T-cell (primary cell): ENCODE results near the gene PPP1R13B. TPM values are rescaled to one million over a fixed set of nuclear protein-coding genes. Genes with fewer than 3 reads are reported as not detected.

Experiments used
- ATAC-seq, 4 experiments: fragments of 200-7000 bp in 3 of 4; fragments of 150-1000 bp in 1 of 4; cut with Tn5 transposase; replicated peaks in 1 of 4; 1 replicate in 3 of 4; 2 replicates in 1 of 4; pipeline ENCODE4 v1.10.0; 2021; ENCODE audit warnings: moderate library complexity in 3 of 4, mild to moderate bottlenecking in 2 of 4, moderate number of reproducible peaks in 1 of 4
- CTCF ChIA-PET, 2 donors: fragments of 300-600 bp; sonication (Branson Sonifier 250); formaldehyde crosslinking; loops; one replicate each; lab custom pipeline; 2022; ENCODE audit warnings: antibody characterized with exemption in 2 of 2; lab: Charles Lee
- POLR2A ChIA-PET, 2 donors: fragments of 300-600 bp; sonication (Branson Sonifier 250); formaldehyde crosslinking; loops; one replicate each; lab custom pipeline; 2022; ENCODE audit warnings: antibody characterized with exemption in 2 of 2; lab: Charles Lee
- DNase-seq, 35 experiments: peaks; one replicate each; pipeline versions ENCODE4 v3.0.0 to v3.0.0-alpha.2; 2013 to 2023
- H3K27ac ChIP-seq: one replicate; pipeline ENCODE4 v1.5.1; 2013; ENCODE audit warnings: low read length
- H3K27me3 ChIP-seq, 2 experiments: replicated peaks in 1 of 2; 1 replicate in 1 of 2; 2 replicates in 1 of 2; pipeline versions ENCODE4 v1.6.1 to v1.7.0; 2013; ENCODE audit warnings: low read length in 1 of 2, mixed read lengths in 1 of 2; ENCODE audit not compliant: control insufficient read depth in 2 of 2, insufficient read depth in 2 of 2; ENCODE audit errors: extremely low read depth in 1 of 2
- H3K36me3 ChIP-seq, 2 donors: 1 replicate in 1 of 2; 2 replicates in 1 of 2; pipeline versions ENCODE4 v1.6.1 to v1.7.0; 2013; ENCODE audit warnings: low read length in 1 of 2; ENCODE audit not compliant: control insufficient read depth in 2 of 2, insufficient read depth in 1 of 2; ENCODE audit errors: extremely low read depth in 1 of 2
- H3K4me1 ChIP-seq, 2 experiments: 1 replicate in 1 of 2; 2 replicates in 1 of 2; pipeline versions ENCODE4 v1.6.1 to v1.7.0; 2013; ENCODE audit warnings: low read length in 2 of 2, mixed read lengths in 1 of 2; ENCODE audit not compliant: insufficient read depth in 2 of 2, control insufficient read depth in 1 of 2; ENCODE audit errors: extremely low read depth in 1 of 2
- H3K4me3 ChIP-seq, 2 donors: 1 replicate in 1 of 2; 2 replicates in 1 of 2; pipeline versions ENCODE4 v1.5.1 to v1.7.0; 2013; ENCODE audit warnings: mild to moderate bottlenecking in 2 of 2, low read length in 1 of 2, moderate library complexity in 1 of 2; ENCODE audit not compliant: control insufficient read depth in 1 of 2; ENCODE audit errors: extremely low read depth in 1 of 2
- H3K9me3 ChIP-seq: 2 replicates; pipeline ENCODE4 v1.7.0; 2013
- H3K27ac Mint-ChIP-seq, 2 donors: one replicate each; pipeline ENCODE4 v1.8.0; 2020 to 2021; ENCODE audit warnings: mild to moderate bottlenecking in 2 of 2, mixed read lengths in 2 of 2
- H3K27me3 Mint-ChIP-seq, 2 donors: one replicate each; pipeline ENCODE4 v1.8.0; 2021 to 2022; ENCODE audit warnings: mixed read lengths in 2 of 2
- H3K36me3 Mint-ChIP-seq: one replicate; pipeline ENCODE4 v1.8.0; 2021; ENCODE audit warnings: mixed read lengths
- H3K4me1 Mint-ChIP-seq, 3 donors: one replicate each; pipeline ENCODE4 v1.8.0; 2020 to 2022; ENCODE audit warnings: mixed read lengths in 3 of 3, mild to moderate bottlenecking in 1 of 3
- H3K4me3 Mint-ChIP-seq, 3 donors: one replicate each; pipeline ENCODE4 v1.8.0; 2020 to 2022; ENCODE audit warnings: mild to moderate bottlenecking in 3 of 3, mixed read lengths in 3 of 3, moderate library complexity in 3 of 3
- H3K9me3 Mint-ChIP-seq, 3 donors: one replicate each; pipeline ENCODE4 v1.8.0; 2020 to 2022; ENCODE audit warnings: mixed read lengths in 3 of 3
- WGBS: methylation state at CpG from one replicate; pipeline ENCODE4 v1.1.5; 2013; ENCODE audit warnings: missing lambda C conversion rate; ENCODE audit not compliant: insufficient coverage; 5-methylcytosine and 5-hydroxymethylcytosine counted together
- total RNA-seq, 35 experiments: library from RNA in 6 of 35; stranded (reverse) in 6 of 35; fragments of 120-200 nt in 1 of 35; gene quantifications; one replicate each; pipeline versions ENCODE4 v1.2.1 to v1.2.4 and lab custom pipeline; 2013 to 2026

The PPP1R13B gene
- total RNA-seq, 5 donors from 2014 or later (not counting 1 experiment from before 2014, with no cell fraction given), result 23.8 to 32.4 (median 29.9) TPM

DNA sequence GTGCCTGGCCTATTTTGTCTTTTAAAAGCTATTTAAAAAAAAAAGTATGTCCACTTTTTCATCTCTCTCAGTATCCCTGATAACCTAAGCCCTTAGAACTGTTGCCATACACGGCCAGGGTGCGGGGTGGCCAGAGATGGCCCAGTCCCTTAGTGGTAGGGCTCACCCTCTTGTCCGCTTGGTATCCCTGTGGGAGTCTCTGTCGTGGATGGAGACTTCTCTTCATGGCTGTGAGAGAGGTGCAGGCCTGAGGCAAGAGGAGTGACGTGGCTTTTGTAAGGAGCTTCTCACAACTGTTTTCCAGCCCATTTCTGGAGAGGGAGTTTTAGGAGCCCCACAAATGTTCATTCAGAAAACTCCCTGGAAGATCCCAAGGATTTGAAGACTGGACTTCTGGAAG, 158.9 kb downstream of the PPP1R13B start:
- Histone ChIP-seq H3K27me3 (no peaks in the 10 kb centered on the region), H3K36me3 (peaks cover 8 to 82% of the 10 kb centered on the region in 2 donors), H3K4me3 (no peak overlapping the region), H3K4me1 (no peaks in the 10 kb centered on the region), H3K9me3 (no peaks in the 10 kb centered on the region), H3K27ac (no peak overlapping the region)
- no peak overlapping the region for H3K4me3 Mint-ChIP-seq
- peaks cover 0 to 3% (median 0%) of the 10 kb centered on the region in 3 donors for H3K4me1 Mint-ChIP-seq
- H3K27me3 Mint-ChIP-seq, result no peaks in the 10 kb centered on the region
- DNase-seq, result no peak
- POLR2A ChIA-PET, result no interaction called here
- H3K9me3 Mint-ChIP-seq, result no peaks in the 10 kb centered on the region
- CTCF ChIA-PET, result interaction anchor here in 1 of 2 donors (0.6 kb wide), 1 partner anchor 172 kb away, joined by 3 read pairs; no protein-coding TSS in a partner anchor
- WGBS, result 96% methylated on average over 4 of the region's 5 CpGs
- ATAC-seq, result no peak
- H3K27ac Mint-ChIP-seq, result no peak overlapping the region
- peaks cover 17% of the 10 kb centered on the region for H3K36me3 Mint-ChIP-seq

DNA sequence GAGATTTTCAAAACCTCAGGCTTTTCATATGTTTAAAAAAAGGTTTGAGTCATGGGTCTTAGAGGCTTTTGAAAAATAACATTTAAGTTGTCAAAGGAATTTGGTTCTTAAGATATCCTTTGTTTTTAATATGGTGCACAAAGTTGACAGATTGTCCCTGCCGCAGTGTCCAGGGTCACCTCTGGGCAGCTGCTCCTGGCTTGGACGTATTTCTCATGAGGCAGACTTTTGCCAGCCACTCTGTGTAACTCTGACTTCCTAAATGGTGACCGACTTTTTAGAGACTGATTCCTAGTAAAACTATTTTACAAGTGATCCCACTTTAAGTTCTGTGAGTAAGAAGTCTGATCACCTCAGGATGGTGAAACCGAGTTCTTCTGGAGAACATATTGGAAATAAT, 159.7 kb downstream of the PPP1R13B start:
- no peak overlapping the region for H3K4me3 Mint-ChIP-seq
- no peak overlapping the region for H3K27ac ChIP-seq
- POLR2A ChIA-PET, result no interaction called here
- CTCF ChIA-PET, result no interaction called here
- 100% methylated on average over 1 of the region's 4 CpGs for WGBS
- no peak for DNase-seq
- H3K9me3 Mint-ChIP-seq, result no peaks in the 10 kb centered on the region
- H3K36me3 Mint-ChIP-seq, result peaks cover 24% of the 10 kb centered on the region
- H3K36me3 ChIP-seq, result peaks cover 8 to 82% of the 10 kb centered on the region in 2 donors
- H3K4me1 ChIP-seq, result no peaks in the 10 kb centered on the region
- H3K4me1 Mint-ChIP-seq, result peaks cover 0 to 3% (median 0%) of the 10 kb centered on the region in 3 donors
- H3K27me3 ChIP-seq, result no peaks in the 10 kb centered on the region
- H3K27ac Mint-ChIP-seq, result no peak overlapping the region
- no peak for ATAC-seq
- H3K4me3 ChIP-seq, result no peak overlapping the region
- no peaks in the 10 kb centered on the region for H3K27me3 Mint-ChIP-seq
- H3K9me3 ChIP-seq, result no peaks in the 10 kb centered on the region

DNA sequence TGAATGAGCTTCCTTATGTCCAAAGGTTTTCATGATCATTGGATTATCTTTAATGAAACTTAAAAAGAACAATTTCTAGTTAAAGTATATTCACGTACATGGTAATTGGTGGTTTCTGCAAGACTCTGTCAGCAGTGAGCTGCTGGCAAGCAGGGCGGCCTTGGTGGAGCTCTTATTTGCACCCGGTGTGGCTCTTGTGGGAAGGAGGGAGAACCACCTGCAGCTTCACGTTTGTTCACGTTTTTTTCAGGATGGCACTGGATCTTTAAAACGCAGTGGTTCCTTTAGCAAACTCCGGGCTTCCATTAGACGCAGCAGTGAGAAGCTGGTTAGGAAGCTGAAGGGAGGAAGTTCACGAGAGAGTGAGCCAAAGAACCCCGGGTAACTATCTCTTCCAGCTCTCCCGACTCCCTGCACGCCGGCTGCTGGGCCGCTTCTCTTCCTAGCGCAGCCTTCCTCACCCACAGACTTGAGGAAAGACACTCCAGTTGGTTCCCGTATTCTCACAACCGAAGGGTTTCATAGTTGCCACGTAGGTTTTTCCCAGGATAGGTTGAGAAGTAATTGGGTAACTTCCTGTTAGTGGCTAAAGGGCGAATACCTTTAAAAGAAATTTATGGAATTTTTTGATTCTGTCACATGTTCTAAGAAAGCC, 160.4 kb downstream of the PPP1R13B start:
- WGBS, result 93% methylated on average over 12 of the region's 19 CpGs
- Histone ChIP-seq H3K27ac (no peak overlapping the region), H3K36me3 (peaks cover 8 to 76% of the 10 kb centered on the region in 2 donors), H3K27me3 (no peaks in the 10 kb centered on the region), H3K4me1 (no peaks in the 10 kb centered on the region), H3K4me3 (no peak overlapping the region), H3K9me3 (no peaks in the 10 kb centered on the region)
- ATAC-seq (no peak), DNase-seq (no peak)
- ChIA-PET CTCF (no interaction called here), POLR2A (no interaction called here)
- no peaks in the 10 kb centered on the region for H3K27me3 Mint-ChIP-seq
- H3K9me3 Mint-ChIP-seq, result no peaks in the 10 kb centered on the region
- peaks cover 24% of the 10 kb centered on the region for H3K36me3 Mint-ChIP-seq
- H3K4me1 Mint-ChIP-seq, result peaks cover 0 to 3% (median 0%) of the 10 kb centered on the region in 3 donors
- no peak overlapping the region for H3K27ac Mint-ChIP-seq
- H3K4me3 Mint-ChIP-seq, result no peak overlapping the region

DNA sequence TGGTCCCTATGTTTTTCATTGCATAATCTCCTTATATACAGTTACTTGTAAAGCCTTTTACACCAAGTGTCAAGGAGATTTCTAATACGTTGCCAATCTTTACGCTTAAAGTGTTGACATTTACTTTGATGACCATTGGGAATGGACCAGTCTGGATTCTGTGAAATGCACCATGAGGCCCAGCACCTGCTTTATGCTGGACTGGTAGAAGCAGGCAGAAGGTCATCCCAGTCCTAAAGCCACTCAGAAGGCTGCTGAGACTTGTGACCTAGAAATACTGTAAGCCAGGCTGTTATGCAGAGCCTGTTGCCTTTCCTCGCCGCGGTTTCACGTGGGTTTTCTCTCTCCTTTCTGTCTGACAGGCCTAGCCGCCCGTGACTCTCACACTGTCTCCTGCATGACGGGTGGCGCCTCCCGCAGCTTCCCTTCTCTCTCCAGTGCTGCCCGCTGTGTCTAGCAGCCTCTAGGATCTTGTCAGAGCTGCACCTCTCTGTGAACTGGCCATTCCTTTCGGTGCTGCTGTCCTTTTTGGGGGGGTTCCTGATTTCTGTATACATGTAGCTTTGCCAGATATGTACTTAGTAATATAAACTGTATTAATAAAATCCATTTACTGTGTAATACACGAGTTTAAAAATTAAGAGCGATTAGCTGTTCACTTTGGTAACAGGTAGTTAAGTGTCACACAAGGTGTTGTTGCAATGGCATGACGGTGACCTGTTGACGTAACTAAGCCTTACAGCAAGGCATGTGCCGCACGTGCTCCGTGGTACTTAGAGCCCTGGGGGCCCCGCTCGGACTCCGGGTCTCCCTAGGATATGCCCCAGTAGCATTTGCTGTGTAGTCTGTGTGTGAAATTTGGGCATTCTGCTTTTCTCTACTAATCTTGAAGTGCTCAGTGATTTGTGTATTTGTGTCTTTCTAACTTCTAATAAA, 161.8 kb downstream of the PPP1R13B start:
- Histone ChIP-seq H3K4me1 (no peaks in the 10 kb centered on the region), H3K9me3 (no peaks in the 10 kb centered on the region), H3K36me3 (peaks cover 16 to 79% of the 10 kb centered on the region in 2 donors), H3K27ac (no peak overlapping the region), H3K4me3 (no peak overlapping the region), H3K27me3 (no peaks in the 10 kb centered on the region)
- DNase-seq (no peak), ATAC-seq (no peak)
- H3K27ac Mint-ChIP-seq, result no peak overlapping the region
- no peaks in the 10 kb centered on the region for H3K27me3 Mint-ChIP-seq
- H3K36me3 Mint-ChIP-seq, result peaks cover 28% of the 10 kb centered on the region
- no peaks in the 10 kb centered on the region for H3K9me3 Mint-ChIP-seq
- ChIA-PET CTCF (no interaction called here), POLR2A (interaction anchor here in 1 of 2 donors (0.6 kb wide), 1 partner anchor 28 kb away, joined by 4 read pairs; no protein-coding TSS in a partner anchor)
- WGBS, result 95% methylated on average over 13 of the region's 23 CpGs
- no peak overlapping the region for H3K4me3 Mint-ChIP-seq
- H3K4me1 Mint-ChIP-seq, result peaks cover 0 to 3% (median 0%) of the 10 kb centered on the region in 3 donors

DNA sequence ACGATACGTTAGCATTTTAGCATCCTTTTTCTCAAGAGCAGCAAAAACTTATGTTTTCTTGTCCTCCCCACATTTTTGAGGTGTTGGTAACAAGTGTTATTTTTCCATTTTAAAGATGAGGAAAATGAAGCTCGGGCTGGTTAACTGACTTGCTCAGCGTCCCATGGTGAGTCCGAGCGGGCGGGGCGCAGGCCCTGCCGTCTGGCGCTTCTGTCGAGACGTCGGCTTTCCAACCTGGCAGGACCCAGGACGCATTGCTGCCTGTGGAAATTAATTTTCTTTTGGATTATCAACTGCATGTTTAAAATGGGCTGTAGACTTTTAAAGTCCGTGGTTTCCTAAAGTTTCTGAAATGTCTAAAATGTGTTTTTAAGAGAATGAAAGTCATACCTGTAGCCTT, 162.5 kb downstream of the PPP1R13B start:
- Mint-ChIP-seq H3K27ac (no peak overlapping the region), H3K27me3 (no peaks in the 10 kb centered on the region), H3K36me3 (peaks cover 29% of the 10 kb centered on the region), H3K4me3 (no peak overlapping the region), H3K4me1 (peaks cover 0 to 3% (median 0%) of the 10 kb centered on the region in 3 donors), H3K9me3 (no peaks in the 10 kb centered on the region)
- H3K9me3 ChIP-seq, result no peaks in the 10 kb centered on the region
- no peak overlapping the region for H3K4me3 ChIP-seq
- DNase-seq (no peak), ATAC-seq (no peak)
- POLR2A ChIA-PET, result no interaction called here
- H3K27ac ChIP-seq, result no peak overlapping the region
- CTCF ChIA-PET, result no interaction called here
- no peaks in the 10 kb centered on the region for H3K4me1 ChIP-seq
- H3K27me3 ChIP-seq, result no peaks in the 10 kb centered on the region
- H3K36me3 ChIP-seq, result peaks cover 20 to 80% of the 10 kb centered on the region in 2 donors
- WGBS, result 96% methylated on average over 12 of the region's 15 CpGs

DNA sequence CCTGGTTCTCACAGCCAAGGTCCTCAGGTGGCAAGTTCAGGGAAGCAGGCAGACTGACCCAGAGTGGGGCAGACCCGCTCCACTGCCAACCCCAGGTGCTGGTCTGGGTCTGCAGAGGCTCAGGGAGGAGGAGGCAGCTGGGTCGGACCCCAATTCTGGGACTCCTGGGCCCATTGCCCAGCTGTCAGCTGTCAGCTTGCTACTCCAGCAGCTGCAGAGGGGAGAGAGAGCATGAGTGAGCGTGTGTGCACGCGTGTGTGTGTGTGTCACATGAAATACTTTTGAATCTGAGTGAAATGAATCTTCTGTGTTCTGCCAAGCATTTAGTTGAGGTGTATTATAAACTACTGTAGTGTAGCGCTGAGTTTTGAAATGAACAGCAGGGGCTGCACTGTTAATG, 162.9 kb downstream of the PPP1R13B start:
- POLR2A ChIA-PET, result no interaction called here
- DNase-seq, result no peak
- no peaks in the 10 kb centered on the region for H3K27me3 Mint-ChIP-seq

More for the DNA sequence above, 162.9 kb downstream of the PPP1R13B start:
- H3K4me1 Mint-ChIP-seq, result peaks cover 0 to 1% (median 0%) of the 10 kb centered on the region in 3 donors
- Histone ChIP-seq H3K9me3 (no peaks in the 10 kb centered on the region), H3K36me3 (peaks cover 20 to 83% of the 10 kb centered on the region in 2 donors), H3K4me1 (no peaks in the 10 kb centered on the region), H3K27me3 (no peaks in the 10 kb centered on the region), H3K4me3 (no peak overlapping the region), H3K27ac (no peak overlapping the region)
- 96% methylated on average over 6 of the region's 6 CpGs for WGBS
- no peak for ATAC-seq
- H3K9me3 Mint-ChIP-seq, result no peaks in the 10 kb centered on the region
- CTCF ChIA-PET, result no interaction called here
- H3K27ac Mint-ChIP-seq, result no peak overlapping the region
- H3K4me3 Mint-ChIP-seq, result no peak overlapping the region
- H3K36me3 Mint-ChIP-seq, result peaks cover 32% of the 10 kb centered on the region
